Astrocyte of the cerebellum (primary cell): ENCODE measurements around the gene LY6G6F.

ENCODE experiments used
- DNase-seq: peaks from one replicate; pipeline ENCODE4 v3.0.0-alpha.2; 2011; ENCODE audit warnings: low read depth
- H3K4me3 ChIP-seq: 2 replicates; pipeline ENCODE4 v1.5.1; 2011; ENCODE audit warnings: mild to moderate bottlenecking, low read depth, low read length, moderate library complexity
- in situ Hi-C: cut with HindIII; loops from 2 replicates; pipeline ENCODE4 v1.10.0; 2017; ENCODE audit warnings: low sequenced_read_pairs
- TF ChIP-seq, protein P1 (sequence below): IDR thresholded peaks from 2 replicates; pipeline ENCODE4 v1.5.1; 2012; ENCODE audit warnings: low read length, low read depth, moderate library complexity, mild to moderate bottlenecking; ENCODE audit errors: missing control alignments

Gene LY6G6F

DNA sequence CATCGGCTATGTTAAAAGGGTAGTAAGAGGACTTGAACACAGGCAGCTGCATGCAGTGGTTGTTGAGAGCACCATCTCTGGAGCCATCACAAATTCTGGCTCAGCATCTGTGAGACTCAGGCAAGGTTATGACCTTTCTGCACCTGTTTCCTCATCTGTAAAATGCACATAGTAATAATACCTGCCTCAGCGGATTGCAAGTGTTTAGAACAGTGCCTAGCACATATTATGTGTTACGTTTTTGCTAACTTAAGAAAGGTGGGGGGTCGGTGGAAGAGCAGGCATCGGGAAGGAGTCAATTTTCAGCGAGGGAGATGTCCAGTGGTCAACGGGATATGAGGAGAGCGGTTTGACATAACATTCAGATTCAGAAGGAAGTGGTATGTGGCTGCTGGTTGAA, 28.7 kb upstream of the LY6G6F start:
- no peak for DNase-seq
- in situ Hi-C loops, result no loop called here
- TF ChIP-seq, protein P1, sequence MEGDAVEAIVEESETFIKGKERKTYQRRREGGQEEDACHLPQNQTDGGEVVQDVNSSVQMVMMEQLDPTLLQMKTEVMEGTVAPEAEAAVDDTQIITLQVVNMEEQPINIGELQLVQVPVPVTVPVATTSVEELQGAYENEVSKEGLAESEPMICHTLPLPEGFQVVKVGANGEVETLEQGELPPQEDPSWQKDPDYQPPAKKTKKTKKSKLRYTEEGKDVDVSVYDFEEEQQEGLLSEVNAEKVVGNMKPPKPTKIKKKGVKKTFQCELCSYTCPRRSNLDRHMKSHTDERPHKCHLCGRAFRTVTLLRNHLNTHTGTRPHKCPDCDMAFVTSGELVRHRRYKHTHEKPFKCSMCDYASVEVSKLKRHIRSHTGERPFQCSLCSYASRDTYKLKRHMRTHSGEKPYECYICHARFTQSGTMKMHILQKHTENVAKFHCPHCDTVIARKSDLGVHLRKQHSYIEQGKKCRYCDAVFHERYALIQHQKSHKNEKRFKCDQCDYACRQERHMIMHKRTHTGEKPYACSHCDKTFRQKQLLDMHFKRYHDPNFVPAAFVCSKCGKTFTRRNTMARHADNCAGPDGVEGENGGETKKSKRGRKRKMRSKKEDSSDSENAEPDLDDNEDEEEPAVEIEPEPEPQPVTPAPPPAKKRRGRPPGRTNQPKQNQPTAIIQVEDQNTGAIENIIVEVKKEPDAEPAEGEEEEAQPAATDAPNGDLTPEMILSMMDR, result no peak
- H3K4me3 ChIP-seq, result no peak overlapping the region

DNA sequence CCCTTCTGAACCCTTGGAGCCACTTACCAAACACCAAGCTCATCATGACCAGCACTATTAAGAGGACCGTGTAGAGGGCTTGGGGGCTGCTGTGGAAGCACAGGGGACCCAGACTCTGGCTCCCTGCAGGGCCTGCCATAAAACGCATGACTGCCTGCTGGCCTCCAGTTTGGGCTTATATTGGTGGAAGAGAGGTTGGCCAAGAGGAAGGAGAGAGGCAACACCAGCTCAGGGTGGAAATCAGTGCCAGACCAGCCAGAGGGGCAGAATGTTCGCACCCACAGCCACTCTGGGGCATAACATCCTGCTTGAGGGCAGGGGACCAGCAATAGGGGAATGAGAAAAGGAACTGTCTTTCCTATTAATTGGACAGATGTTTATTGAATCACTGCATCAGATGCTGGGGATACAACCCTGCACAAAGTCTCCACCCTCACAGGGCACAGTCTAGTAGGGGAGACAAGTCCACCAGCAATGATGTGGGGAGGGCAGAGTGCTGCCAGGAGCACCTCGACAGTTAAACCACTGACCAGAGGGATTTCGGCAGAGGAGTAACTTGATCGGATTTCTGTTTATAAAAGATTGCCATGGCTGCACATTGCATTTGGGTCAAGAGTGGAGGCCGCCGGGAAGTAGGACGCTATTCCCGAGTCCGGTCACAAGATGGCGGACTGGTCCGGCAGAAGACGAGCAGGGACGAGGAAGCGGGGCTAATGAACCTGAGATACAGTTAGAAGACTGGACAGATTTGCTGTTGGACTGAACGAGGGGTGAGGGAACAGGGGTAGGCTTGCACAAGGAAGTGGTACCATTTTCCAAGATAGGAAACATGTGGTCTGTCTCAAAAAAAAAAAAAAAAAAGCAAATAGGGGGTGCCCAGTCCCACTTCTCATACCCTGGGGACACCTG, 26.2 kb upstream of the LY6G6F start, which contains the start of gene LY6G5C:
TSS of gene LY6G5C (minus strand) at position 842 of the 909 bp plus-strand sequence. CDS start at position 148, 694 bp downstream.
- peak within 1 kb of the TSS; percentile 45 for H3K4me3 ChIP-seq
- TF ChIP-seq, protein P1, result peak; percentile 60
- in situ Hi-C loops, result no loop called here
- peak; percentile 84 for DNase-seq

DNA sequence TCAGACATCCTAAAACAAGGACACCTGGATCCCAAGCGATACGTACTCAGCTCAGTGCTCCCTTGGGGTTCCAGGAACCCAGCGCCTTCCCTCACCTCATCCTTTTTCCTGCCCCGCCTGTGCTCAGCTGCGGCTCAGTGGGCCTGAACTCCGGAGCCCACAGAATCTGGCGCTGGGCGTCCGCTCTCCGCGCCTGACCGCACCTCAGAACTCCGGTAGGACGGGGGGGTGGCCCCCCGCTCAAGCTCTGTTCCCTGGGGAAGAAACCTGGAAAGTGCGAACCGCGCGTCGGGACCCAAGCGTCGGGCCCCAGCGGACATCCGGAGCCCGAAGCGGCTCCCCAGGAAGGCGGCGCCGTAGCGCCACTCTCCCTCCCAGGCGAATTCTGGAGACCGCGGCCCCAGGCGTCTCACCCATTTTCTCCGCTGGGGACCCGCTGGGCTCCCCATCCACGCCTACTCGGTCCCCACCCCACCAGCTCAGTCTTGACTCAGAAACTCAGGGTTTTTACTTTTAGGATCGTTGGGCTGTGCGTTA, 25.5 kb upstream of the LY6G6F start:
- TF ChIP-seq, protein P1, result peak; percentile 15
- in situ Hi-C loops, result no loop called here
- peak overlapping the region; percentile 45 for H3K4me3 ChIP-seq
- DNase-seq, result no peak

DNA sequence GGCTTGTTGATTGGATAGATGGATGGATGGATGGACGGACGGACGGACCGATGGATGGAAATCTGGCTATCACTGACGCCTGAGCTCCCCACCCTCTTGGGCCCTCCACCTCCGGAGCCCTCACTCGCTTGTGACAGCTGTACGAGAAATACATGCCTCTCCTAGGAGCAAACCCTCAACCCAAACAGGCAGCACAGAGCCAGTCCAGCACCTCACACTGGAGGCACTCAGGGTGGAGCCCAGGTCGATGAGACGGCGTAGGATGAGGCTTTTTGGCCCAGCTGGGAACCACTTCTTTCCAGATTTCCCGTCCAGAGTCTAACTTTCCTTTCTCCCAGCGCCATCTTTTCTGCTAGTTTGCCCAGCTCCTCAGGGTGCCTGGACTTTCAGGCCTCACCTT, 23.1 kb upstream of the LY6G6F start:
- DNase-seq, result no peak
- no peak overlapping the region for H3K4me3 ChIP-seq
- TF ChIP-seq, protein P1, result no peak
- in situ Hi-C loops, result no loop called here

DNA sequence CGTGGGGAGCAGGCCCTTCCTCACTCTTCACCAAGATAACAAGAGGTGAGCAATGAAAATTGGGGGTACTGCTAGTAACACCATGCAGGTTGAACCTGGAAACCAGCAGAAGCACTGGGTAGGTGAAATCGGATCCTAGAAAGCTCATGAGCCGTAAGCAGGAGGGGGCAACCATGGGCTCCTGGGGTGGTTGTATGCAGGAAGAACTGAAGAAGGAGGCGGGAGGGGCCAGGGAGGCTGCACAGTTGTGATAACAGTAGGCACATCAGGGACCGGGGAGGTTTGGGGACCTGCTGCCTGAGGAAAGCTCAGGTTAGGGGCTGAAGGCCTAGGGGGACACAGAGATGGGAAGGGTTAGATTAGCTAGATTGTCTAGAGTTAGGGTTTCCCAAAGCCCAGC, 20.2 kb upstream of the LY6G6F start:
- no peak for DNase-seq
- TF ChIP-seq, protein P1, result no peak
- in situ Hi-C loops, result no loop called here
- no peak overlapping the region for H3K4me3 ChIP-seq

DNA sequence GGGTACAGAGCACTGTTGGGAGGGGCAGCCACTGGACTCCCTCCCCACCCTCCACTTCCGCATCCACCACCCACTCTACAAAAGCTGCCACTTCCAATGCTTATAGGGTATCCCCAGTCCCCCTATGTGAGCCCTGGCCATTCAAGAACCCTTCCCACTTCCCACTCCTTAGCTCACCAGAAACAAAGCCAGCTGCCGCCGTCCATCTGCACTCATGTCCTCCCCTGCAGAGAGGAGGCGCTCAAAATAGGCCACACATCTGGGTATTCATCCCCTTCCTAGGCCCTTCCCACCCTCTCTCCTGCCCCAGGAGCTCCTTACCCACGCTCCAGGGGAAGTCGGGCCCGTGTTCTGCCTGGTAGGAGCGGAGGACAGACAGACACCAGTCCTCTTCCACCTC, 19.3 kb upstream of the LY6G6F start:
- H3K4me3 ChIP-seq, result no peak overlapping the region
- in situ Hi-C loops, result no loop called here
- DNase-seq, result no peak
- TF ChIP-seq, protein P1, result no peak
